Common myeloid progenitor, CD34-positive (primary cell): ENCODE measurements around the gene SERPINB4.
"Not testable (repeated sequence)": the region's sequence is repeated elsewhere in the genome, so short reads cannot be mapped to it uniquely, and the experiment has no call there.

Experiments used
- CTCF ChIA-PET: fragments of 350-600 bp; sonication (Branson Sonifier 250); formaldehyde crosslinking; loops from one replicate; lab custom pipeline; 2021; ENCODE audit warnings: antibody characterized with exemption; lab: Charles Lee
- POLR2A ChIA-PET: fragments of 350-600 bp; sonication (Branson Sonifier 250); formaldehyde crosslinking; loops from one replicate; lab custom pipeline; 2021; ENCODE audit warnings: antibody characterized with exemption; lab: Charles Lee
- DNase-seq, 3 donors: peaks; one replicate each; pipeline versions ENCODE4 v3.0.0 to v3.0.0-alpha.2; 2013
- H3K27ac ChIP-seq, 2 experiments: 1 replicate in 1 of 2; 2 replicates in 1 of 2; pipeline ENCODE4 v1.7.0; 2013; ENCODE audit warnings: inconsistent platforms in 2 of 2, low read length in 2 of 2, mild to moderate bottlenecking in 2 of 2, low read depth in 1 of 2, moderate library complexity in 1 of 2; ENCODE audit not compliant: severe bottlenecking in 2 of 2, insufficient read depth in 1 of 2, poor library complexity in 1 of 2
- H3K27me3 ChIP-seq, 5 experiments: replicated peaks in 2 of 5; 1 replicate in 3 of 5; 2 replicates in 2 of 5; pipeline versions ENCODE4 v1.6.1 to v1.7.0; 2013; ENCODE audit warnings: low read length in 4 of 5, mild to moderate bottlenecking in 2 of 5, moderate library complexity in 2 of 5, inconsistent platforms in 1 of 5; ENCODE audit not compliant: insufficient read depth in 5 of 5, control insufficient read depth in 4 of 5
- H3K36me3 ChIP-seq, 4 experiments: 1 replicate in 2 of 4; 2 replicates in 2 of 4; pipeline versions ENCODE4 v1.6.1 to v1.7.0; 2013; ENCODE audit warnings: low read length in 3 of 4, control low read depth in 1 of 4, mild to moderate bottlenecking in 1 of 4; ENCODE audit not compliant: control insufficient read depth in 4 of 4, insufficient read depth in 4 of 4
- H3K4me1 ChIP-seq, 4 experiments: 1 replicate in 3 of 4; 2 replicates in 1 of 4; pipeline versions ENCODE4 v1.6.1 to v1.7.1; 2013; ENCODE audit warnings: low read length in 3 of 4, mild to moderate bottlenecking in 3 of 4, control low read depth in 1 of 4, inconsistent platforms in 1 of 4, moderate library complexity in 1 of 4; ENCODE audit not compliant: control insufficient read depth in 4 of 4, insufficient read depth in 4 of 4; ENCODE audit errors: control extremely low read depth in 1 of 4
- H3K4me3 ChIP-seq, 7 experiments: 1 replicate in 4 of 7; 2 replicates in 3 of 7; pipeline versions ENCODE4 v1.5.1 to v1.7.0; 2013; ENCODE audit warnings: mild to moderate bottlenecking in 7 of 7, low read length in 6 of 7, moderate library complexity in 6 of 7, inconsistent platforms in 2 of 7, low read depth in 2 of 7, control low read depth in 1 of 7; ENCODE audit not compliant: insufficient read depth in 4 of 7, control insufficient read depth in 1 of 7; ENCODE audit errors: extremely low read depth in 1 of 7
- H3K9me3 ChIP-seq, 5 experiments: 1 replicate in 4 of 5; 2 replicates in 1 of 5; pipeline versions ENCODE4 v1.6.1 to v1.7.1; 2013; ENCODE audit warnings: low read length in 4 of 5, mild to moderate bottlenecking in 2 of 5, inconsistent platforms in 1 of 5, low read depth in 1 of 5, moderate library complexity in 1 of 5; ENCODE audit not compliant: control insufficient read depth in 4 of 5, insufficient read depth in 2 of 5; ENCODE audit errors: control extremely low read depth in 1 of 5
- WGBS: methylation state at CpG from one replicate; pipeline ENCODE4 v1.1.5; 2013; ENCODE audit not compliant: insufficient coverage; 5-methylcytosine and 5-hydroxymethylcytosine counted together

The SERPINB4 gene

DNA sequence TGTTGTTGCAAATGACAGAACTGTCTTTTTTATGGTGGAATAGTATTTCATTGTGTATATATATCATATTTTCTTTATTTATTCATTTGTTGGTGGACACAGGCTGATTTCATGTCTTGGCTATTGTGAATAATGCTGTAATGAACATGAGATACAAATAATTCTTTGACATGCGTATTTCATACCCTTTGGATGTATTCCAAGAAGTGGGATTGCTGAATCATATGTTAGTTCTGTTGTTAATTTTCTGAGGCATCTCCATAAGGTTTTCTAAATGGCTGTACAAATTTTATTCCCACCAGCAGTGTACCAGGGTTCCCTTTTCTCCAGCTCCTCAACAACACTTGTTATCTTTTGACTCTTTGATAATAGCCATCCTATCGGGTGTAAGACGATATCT lies 6.2 kb upstream of the SERPINB4 start:
- H3K4me3 ChIP-seq, H3K36me3 ChIP-seq, H3K9me3 ChIP-seq, H3K4me1 ChIP-seq, H3K27ac ChIP-seq, POLR2A ChIA-PET, H3K27me3 ChIP-seq, CTCF ChIA-PET, DNase-seq: not testable (repeated sequence)
- no CpG with 5 or more reads among the region's 3 CpGs for WGBS

DNA sequence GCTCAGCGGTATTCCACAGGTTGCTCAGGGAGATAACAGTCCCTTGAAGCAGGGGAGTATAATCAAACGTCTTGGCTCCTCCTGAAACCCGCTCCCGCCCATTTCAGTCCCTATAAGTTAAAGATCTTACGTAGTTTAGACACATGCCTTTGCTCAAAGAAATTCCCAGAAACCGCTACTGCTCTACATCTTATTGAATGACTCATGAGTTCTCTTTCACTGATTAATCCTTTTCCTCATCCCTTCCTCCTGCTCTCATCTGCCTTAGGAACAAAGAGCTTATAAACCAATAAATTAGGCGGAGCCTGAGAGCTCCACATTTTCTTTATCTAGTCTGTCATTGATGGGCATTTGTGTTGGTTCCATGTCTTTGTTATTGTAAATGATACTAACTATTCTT lies 4.2 kb upstream of the SERPINB4 start:
- Histone ChIP-seq H3K27ac (no peak overlapping the region), H3K27me3 (no peaks in the 10 kb centered on the region), H3K9me3 (no peaks in the 10 kb centered on the region), H3K36me3 (no peaks in the 10 kb centered on the region), H3K4me3 (no peak overlapping the region), H3K4me1 (no peaks in the 10 kb centered on the region)
- WGBS: 80% methylated on average over 6 of the region's 7 CpGs
- no peak for DNase-seq
- CTCF ChIA-PET: no interaction called here
- POLR2A ChIA-PET: no interaction called here

DNA sequence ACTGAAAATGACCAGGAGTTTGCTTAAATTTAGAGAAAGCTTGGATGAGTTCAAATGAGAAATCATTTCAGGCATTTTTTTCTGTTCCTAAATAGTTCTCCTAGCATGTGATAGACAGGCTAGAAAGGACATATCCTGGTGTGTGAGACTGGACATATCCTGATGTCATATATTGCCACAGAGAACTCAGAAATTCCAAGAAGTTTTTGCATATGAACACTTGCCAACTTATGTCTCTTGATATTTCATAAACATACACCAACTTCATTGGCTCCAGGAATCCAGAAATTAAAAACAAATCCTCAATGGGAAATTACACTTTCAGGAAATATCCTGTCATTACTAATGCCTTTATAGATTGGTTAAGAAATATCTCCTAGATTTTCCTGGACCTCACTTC lies 2.9 kb upstream of the SERPINB4 start:
- Histone ChIP-seq H3K4me3 (no peak overlapping the region), H3K27ac (no peak overlapping the region), H3K4me1 (no peaks in the 10 kb centered on the region), H3K36me3 (no peaks in the 10 kb centered on the region), H3K27me3 (no peaks in the 10 kb centered on the region), H3K9me3 (no peaks in the 10 kb centered on the region)
- ChIA-PET CTCF (no interaction called here), POLR2A (no interaction called here)
- DNase-seq: no peak

DNA sequence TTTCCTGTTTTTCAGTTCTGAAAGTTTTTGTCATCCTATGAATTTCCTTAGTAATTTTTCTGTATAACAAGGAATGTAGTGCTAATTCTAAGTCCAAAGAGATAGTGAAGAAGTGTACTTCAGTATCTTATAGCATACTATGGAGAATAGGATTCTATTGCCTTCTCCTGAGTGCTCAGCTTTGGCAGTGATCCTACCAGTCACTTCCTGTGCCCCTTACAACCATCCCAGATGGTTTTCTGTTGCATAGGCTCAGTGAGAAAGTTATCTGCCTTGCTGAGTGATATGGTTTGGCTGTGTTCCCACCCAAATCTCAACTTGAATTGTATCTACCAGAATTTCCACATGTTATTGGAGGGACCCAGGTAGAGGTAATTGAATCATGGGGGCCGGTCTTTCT lies 638 bp upstream of the SERPINB4 start:
- H3K4me3 ChIP-seq, POLR2A ChIA-PET: not testable (repeated sequence)
- WGBS: 100% methylated on average over 1 of the region's 1 CpG

DNA sequence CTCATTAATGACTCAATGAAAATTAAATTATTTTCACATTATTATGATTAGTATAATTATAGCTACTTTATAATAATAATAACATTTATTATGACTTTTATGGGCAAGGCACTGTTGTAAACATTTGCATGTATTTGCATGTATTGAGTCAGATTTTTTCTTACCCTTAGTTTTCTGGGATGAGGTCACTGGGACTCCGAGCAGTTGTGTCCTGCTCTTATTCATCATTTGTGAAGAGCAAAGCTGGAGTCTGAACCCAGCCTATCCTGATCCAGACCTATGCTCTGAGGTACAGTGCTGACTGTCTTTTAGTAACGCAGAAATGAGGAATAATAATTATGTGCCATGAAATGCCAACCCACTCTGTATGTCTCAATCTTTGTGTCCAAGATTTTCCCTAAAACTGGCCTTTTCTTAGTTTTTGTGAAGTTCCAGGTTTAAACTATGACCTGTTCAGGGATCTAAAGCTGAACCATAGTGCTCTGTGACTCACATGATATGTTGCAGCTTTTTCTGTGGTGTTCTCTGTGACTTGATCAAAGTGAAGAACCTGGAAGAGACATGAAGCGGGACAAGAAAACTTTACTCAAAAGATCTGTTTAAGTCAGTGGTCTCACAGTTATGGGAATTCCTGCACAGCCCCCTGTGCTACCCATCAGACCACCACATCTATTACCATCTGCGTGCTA lies 1.2 kb downstream of the SERPINB4 start:
- CTCF ChIA-PET: interaction anchor here (0.5 kb wide), 1 partner anchor 128 kb away, joined by 4 read pairs; no protein-coding TSS in a partner anchor
- H3K27ac ChIP-seq, DNase-seq, H3K9me3 ChIP-seq, POLR2A ChIA-PET, H3K4me3 ChIP-seq, H3K27me3 ChIP-seq, H3K36me3 ChIP-seq, H3K4me1 ChIP-seq: not testable (repeated sequence)
- WGBS: 100% methylated on average over 2 of the region's 4 CpGs

More for the DNA sequence above, 638 bp upstream of the SERPINB4 start:
- CTCF ChIA-PET, H3K27ac ChIP-seq, DNase-seq, H3K36me3 ChIP-seq, H3K27me3 ChIP-seq, H3K9me3 ChIP-seq, H3K4me1 ChIP-seq: not testable (repeated sequence)

DNA sequence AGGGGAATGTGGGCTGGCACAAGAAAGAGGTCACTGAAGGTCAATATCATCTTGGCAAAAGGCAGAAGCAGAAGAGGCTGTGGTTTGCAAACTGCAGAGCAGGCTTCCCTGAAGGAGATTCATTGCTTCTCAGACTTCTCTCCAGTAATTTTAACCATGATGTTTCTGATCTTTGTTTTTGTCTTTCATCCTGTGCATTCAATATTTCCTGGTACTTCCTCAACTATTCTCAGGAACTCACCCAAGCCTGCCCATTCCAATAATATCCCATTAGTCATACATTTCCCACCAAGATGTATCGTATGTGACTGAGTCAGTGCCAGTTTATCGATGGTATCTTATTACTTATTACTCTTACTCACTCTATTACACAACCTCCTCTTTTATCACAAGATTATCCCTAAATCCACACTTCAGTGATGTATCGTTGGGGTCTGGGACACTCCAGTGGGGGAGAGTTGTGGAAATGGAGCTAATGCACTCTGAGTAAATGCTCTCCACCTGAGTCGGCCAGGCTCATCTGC lies 2.8 kb downstream of the SERPINB4 start:
- H3K27me3 ChIP-seq, H3K9me3 ChIP-seq, H3K4me3 ChIP-seq, POLR2A ChIA-PET, H3K27ac ChIP-seq, CTCF ChIA-PET, H3K36me3 ChIP-seq, DNase-seq, H3K4me1 ChIP-seq: not testable (repeated sequence)
- no CpG with 5 or more reads among the region's 4 CpGs for WGBS

DNA sequence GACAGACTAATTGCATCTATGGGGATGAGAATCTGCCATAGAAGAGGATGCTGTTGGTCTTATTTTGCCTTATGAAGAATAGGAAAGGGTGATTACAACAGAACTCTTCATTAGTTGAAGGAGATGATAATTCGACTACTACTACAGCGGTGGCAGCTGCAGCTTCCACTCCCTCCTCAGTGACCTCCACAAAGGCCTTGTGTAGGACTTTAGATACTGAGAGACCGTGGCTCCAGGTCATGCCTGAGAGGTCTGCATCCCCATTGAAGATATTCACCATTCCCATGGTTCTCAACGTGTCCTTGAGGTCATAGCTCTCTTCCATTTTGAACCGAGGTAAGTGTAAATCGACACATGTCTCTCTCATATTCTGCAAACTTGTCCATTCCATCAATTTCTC lies 6.4 kb downstream of the SERPINB4 start:
- DNase-seq: no peak
- Histone ChIP-seq H3K9me3 (peaks cover 0 to 4% (median 0%) of the 10 kb centered on the region in 5 experiments), H3K4me3 (no peak overlapping the region), H3K27me3 (no peaks in the 10 kb centered on the region), H3K4me1 (no peaks in the 10 kb centered on the region), H3K27ac (no peak overlapping the region), H3K36me3 (no peaks in the 10 kb centered on the region)
- POLR2A ChIA-PET: no interaction called here
- CTCF ChIA-PET: no interaction called here
- 94% methylated on average over 5 of the region's 6 CpGs for WGBS
